ENCODE measurements around the gene RASGRF1. TPM values are rescaled to one million over a fixed set of nuclear protein-coding genes. Genes with fewer than 3 reads are reported as not detected.

Gene RASGRF1
- total RNA-seq, 6 experiments from 2014 or later: 0.29 TPM; not detected in 5

DNA sequence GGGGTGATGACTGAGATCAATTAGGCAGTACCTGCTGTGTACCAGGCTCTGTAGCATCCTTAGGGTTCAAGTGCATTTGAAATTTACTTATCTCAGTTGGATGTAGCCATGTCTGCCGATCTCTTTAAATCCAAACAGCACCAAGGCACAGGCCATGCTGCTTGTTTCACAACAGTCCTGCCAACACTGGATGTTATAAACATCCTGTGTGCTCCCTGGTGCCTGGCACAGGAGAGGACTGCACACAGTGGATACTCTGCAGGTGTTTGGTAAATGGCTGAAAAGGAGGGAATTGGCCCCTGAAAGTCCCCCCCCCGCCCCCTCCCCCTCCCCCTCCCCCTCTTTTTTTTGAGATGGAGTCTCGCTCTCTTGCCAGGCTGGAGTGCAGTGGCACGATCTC is 172.7 kb downstream of the RASGRF1 start:
- peaks cover 0 to 29% (median 0%) of the 10 kb centered on the region in 4 donors for H3K4me1 ChIP-seq
- H3K36me3 ChIP-seq: peaks cover 0 to 31% (median 16%) of the 10 kb centered on the region in 4 donors
- no peak for ATAC-seq
- H3K4me3 ChIP-seq: no peak overlapping the region
- no peaks in the 10 kb centered on the region for H3K9me3 ChIP-seq
- DNase-seq: peak in 1 of 3 donors; percentile 20
- H3K27me3 ChIP-seq: no peaks in the 10 kb centered on the region
- intact Hi-C loops (cut with DNase I): no loop called here
- H3K27ac ChIP-seq: no peak overlapping the region
- TF ChIP-seq, protein P1, sequence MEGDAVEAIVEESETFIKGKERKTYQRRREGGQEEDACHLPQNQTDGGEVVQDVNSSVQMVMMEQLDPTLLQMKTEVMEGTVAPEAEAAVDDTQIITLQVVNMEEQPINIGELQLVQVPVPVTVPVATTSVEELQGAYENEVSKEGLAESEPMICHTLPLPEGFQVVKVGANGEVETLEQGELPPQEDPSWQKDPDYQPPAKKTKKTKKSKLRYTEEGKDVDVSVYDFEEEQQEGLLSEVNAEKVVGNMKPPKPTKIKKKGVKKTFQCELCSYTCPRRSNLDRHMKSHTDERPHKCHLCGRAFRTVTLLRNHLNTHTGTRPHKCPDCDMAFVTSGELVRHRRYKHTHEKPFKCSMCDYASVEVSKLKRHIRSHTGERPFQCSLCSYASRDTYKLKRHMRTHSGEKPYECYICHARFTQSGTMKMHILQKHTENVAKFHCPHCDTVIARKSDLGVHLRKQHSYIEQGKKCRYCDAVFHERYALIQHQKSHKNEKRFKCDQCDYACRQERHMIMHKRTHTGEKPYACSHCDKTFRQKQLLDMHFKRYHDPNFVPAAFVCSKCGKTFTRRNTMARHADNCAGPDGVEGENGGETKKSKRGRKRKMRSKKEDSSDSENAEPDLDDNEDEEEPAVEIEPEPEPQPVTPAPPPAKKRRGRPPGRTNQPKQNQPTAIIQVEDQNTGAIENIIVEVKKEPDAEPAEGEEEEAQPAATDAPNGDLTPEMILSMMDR (IDR thresholded peaks at IDR 0.05): no peak
- no peak for TF ChIP-seq POLR2A (IDR thresholded peaks at IDR 0.05)
- 88% methylated on average over 3 of the region's 4 CpGs for WGBS (ENCODE audit: insufficient coverage, low coverage, low lambda C conversion rate, missing lambda C conversion rate)

DNA sequence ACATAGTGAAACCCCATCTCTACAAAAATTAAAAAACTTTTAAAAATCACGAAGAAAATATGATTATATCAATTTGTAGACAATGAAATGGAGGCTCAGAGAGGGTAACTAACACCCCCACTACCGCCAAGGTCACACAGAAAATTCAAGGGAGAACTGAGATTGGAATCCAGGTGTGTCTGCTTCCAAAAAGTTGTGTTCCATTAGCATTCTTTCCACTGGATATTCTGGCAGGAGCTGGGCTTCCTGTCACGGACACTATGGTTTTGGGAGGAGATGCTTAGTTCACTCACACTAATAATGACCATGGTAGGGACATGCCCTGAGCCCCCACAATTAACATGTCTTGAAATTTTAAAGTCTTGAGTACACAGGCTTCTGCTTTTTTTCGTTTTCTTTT is 174.5 kb downstream of the RASGRF1 start:
- ATAC-seq (no peak), DNase-seq (no peak)
- TF ChIP-seq, protein P1 (IDR thresholded peaks at IDR 0.05): no peak
- TF ChIP-seq POLR2A (IDR thresholded peaks at IDR 0.05): no peak
- H3K4me1 ChIP-seq: peaks cover 0 to 44% (median 0%) of the 10 kb centered on the region in 4 donors
- intact Hi-C loops (cut with DNase I): no loop called here
- H3K4me3 ChIP-seq: no peak overlapping the region
- H3K9me3 ChIP-seq: no peaks in the 10 kb centered on the region
- peak overlapping the region in 1 of 3 donors; percentile 35 for H3K27ac ChIP-seq
- 93% methylated on average over 3 of the region's 4 CpGs for WGBS (ENCODE audit: insufficient coverage, low coverage, low lambda C conversion rate, missing lambda C conversion rate)
- H3K36me3 ChIP-seq: peaks cover 0 to 22% (median 4%) of the 10 kb centered on the region in 4 donors
- H3K27me3 ChIP-seq: no peaks in the 10 kb centered on the region

DNA sequence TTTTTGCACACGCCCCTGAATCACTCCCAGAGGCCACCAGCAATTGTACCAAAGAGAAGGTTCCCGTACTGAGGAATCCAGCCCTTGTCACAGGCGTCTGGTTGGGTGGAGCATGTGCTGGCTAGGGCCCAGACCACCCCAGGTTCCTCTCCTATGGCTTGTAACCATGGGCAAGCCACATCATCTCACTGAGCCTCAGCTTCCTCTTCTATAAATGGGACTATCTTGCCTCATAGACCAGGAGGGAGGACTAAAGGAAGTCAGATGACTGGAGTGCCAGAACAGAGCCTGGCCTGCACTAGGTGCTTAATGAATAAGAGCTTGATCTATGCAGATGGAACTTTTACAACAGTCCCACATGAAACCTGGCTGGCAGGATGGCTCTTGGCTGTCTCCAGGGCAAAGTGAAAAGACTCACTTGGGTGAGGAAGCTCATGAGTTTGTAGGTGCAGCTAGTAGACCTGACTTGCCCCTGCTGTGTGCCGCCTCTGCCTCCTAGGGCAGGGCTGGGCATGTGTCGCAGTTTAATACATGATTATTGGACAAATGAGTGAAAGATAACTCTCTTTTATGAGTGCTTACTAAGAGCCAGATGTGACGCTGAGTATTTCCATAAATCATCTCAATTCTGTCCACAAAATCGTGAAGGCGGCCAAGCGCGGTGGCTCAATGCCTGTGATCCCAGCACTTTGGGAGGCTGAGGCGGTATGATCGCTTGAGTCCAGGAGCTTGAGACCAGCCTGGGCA is 175.1 kb downstream of the RASGRF1 start:
- 89% methylated on average over 4 of the region's 12 CpGs for whole genome bisulfite sequencing (ENCODE audit: insufficient coverage, low coverage, low lambda C conversion rate, missing lambda C conversion rate)
- no peak overlapping the region for H3K4me3 ChIP-seq
- H3K27ac ChIP-seq: peak overlapping the region in 1 of 3 donors; percentile 23
- TF ChIP-seq, protein P1 (IDR thresholded peaks at IDR 0.05): no peak
- no peak for TF ChIP-seq POLR2A (IDR thresholded peaks at IDR 0.05)
- peaks cover 0 to 44% (median 0%) of the 10 kb centered on the region in 4 donors for H3K4me1 ChIP-seq
- DNase-seq: no peak
- H3K36me3 ChIP-seq: peaks cover 3 to 21% (median 5%) of the 10 kb centered on the region in 4 donors
- intact Hi-C loops (cut with DNase I): no loop called here
- peak; percentile 55 to 72 (median 67) for ATAC-seq
- no peaks in the 10 kb centered on the region for H3K9me3 ChIP-seq
- H3K27me3 ChIP-seq: no peaks in the 10 kb centered on the region

DNA sequence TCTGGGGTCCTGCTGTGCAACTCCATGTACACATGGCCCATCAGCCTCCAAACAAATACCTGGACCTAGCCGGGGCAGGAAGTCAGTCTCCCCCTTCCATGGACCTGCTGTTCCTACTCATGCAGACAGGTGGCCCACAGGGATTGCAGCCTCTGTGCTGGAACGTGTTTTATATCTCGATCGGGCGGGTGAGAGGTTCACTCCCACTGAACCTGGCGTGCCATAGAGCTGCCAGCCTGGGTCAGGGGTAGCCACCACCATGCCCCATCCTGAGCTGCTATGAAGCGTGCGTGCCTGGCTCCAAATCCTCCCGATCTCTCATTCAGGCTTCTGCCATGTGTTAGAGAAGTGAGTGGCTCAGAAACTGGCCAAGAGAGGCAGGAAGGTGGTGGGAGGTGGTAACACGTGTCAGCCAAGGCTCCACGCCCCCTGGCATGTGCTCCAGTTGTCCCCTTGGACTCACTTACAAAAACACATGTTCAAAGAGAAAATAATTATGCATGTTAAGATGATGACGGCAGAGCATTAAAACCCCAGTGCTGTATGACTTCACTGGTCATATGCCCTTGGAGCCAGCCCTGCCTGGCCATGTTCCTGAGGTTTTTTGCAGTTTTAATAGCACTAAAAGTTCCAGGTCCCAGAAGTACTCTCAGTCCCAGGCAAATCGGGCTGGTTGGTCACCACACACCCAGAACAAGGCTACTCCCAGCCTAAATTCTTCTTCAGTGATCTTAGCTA is 176.4 kb downstream of the RASGRF1 start:
- 65% methylated on average over 6 of the region's 13 CpGs for WGBS (ENCODE audit: insufficient coverage, low coverage, low lambda C conversion rate, missing lambda C conversion rate)
- no peaks in the 10 kb centered on the region for H3K9me3 ChIP-seq
- peaks cover 0 to 21% (median 5%) of the 10 kb centered on the region in 4 donors for H3K36me3 ChIP-seq
- DNase-seq: no peak
- TF ChIP-seq, protein P1 (IDR thresholded peaks at IDR 0.05): peak; percentile 21 to 43 (median 26)
- TF ChIP-seq POLR2A (IDR thresholded peaks at IDR 0.05): no peak
- peak; percentile 34 to 48 (median 36) for ATAC-seq
- H3K27me3 ChIP-seq: no peaks in the 10 kb centered on the region
- H3K4me3 ChIP-seq: no peak overlapping the region
- H3K4me1 ChIP-seq: peaks cover 0 to 44% (median 0%) of the 10 kb centered on the region in 4 donors
- intact Hi-C loops (cut with DNase I): no loop called here
- H3K27ac ChIP-seq: no peak overlapping the region
